Neural cell (in vitro differentiated cells): ENCODE data around the gene CD8B2. TPM values are rescaled to one million over a fixed set of nuclear protein-coding genes. Genes with fewer than 3 reads are reported as not detected.
"Not testable (repeated sequence)": the region's sequence is repeated elsewhere in the genome, so short reads cannot be mapped to it uniquely, and the experiment has no call there.

Experiments
- H2AFZ ChIP-seq: fragments of 200-600, 300-800 bp; sonication (generic), shearing (Covaris generic); 2 replicates; pipeline ENCODE4 v1.6.0; 2014; ENCODE audit warnings: low read depth, mild to moderate bottlenecking, antibody characterized with exemption, low read length, moderate library complexity
- H3F3A ChIP-seq: fragments of 200-600 bp; shearing (Covaris generic); 2 replicates; pipeline ENCODE4 v1.6.1; 2016; ENCODE audit warnings: mild to moderate bottlenecking, moderate library complexity, mixed read lengths, antibody characterized with exemption, low read length; ENCODE audit not compliant: insufficient read depth, poor library complexity, severe bottlenecking
- H3K27ac ChIP-seq: fragments of 200-600, 300-800 bp; sonication (generic), shearing (Covaris generic); 2 replicates; pipeline ENCODE4 v1.5.1; 2014; ENCODE audit warnings: mild to moderate bottlenecking, low read length, moderate library complexity
- H3K27me3 ChIP-seq: fragments of 300-800, 200-600 bp; sonication (generic), shearing (Covaris generic); 2 replicates; pipeline ENCODE4 v1.6.0; 2014; ENCODE audit warnings: mild to moderate bottlenecking, low read depth, low read length, moderate library complexity; ENCODE audit not compliant: insufficient read depth
- H3K36me3 ChIP-seq: fragments of 300-800, 200-600 bp; sonication (generic), shearing (Covaris generic); 2 replicates; pipeline ENCODE4 v1.5.1; 2014; ENCODE audit warnings: mild to moderate bottlenecking, antibody characterized with exemption, low read length, moderate library complexity; ENCODE audit not compliant: insufficient read depth
- H3K4me2 ChIP-seq: fragments of 300-800, 200-600 bp; sonication (generic), shearing (Covaris generic); 2 replicates; pipeline ENCODE4 v1.6.0; 2014; ENCODE audit warnings: mild to moderate bottlenecking, low read length
- H3K4me3 ChIP-seq: fragments of 300-800, 200-600 bp; sonication (generic), shearing (Covaris generic); 2 replicates; pipeline ENCODE4 v1.5.1; 2014; ENCODE audit warnings: mild to moderate bottlenecking, low read length, moderate library complexity
- H3K79me2 ChIP-seq: fragments of 200-600 bp; shearing (Covaris generic); replicated peaks from 2 replicates; pipeline ENCODE4 v1.6.0; 2014; ENCODE audit warnings: mild to moderate bottlenecking, low read length, moderate library complexity; ENCODE audit not compliant: insufficient read depth
- H3K9ac ChIP-seq: fragments of 300-800, 200-600 bp; sonication (generic), shearing (Covaris generic); 2 replicates; pipeline ENCODE4 v1.6.1; 2016; ENCODE audit warnings: mild to moderate bottlenecking, low read length, mixed read lengths
- H3K9me2 ChIP-seq: fragments of 200-600 bp; shearing (Covaris generic); 2 replicates; pipeline ENCODE4 v1.6.1; 2016; ENCODE audit warnings: mild to moderate bottlenecking, low read length, mixed read lengths; ENCODE audit not compliant: insufficient read depth
- H3K9me3 ChIP-seq: fragments of 200-600, 300-800 bp; sonication (generic), shearing (Covaris generic); 2 replicates; pipeline ENCODE4 v1.6.1; 2016; ENCODE audit warnings: mild to moderate bottlenecking, mixed run types, low read length, moderate library complexity, mixed read lengths
- H4K20me1 ChIP-seq: fragments of 200-600 bp; shearing (Covaris generic); 2 replicates; pipeline ENCODE4 v1.6.1; 2016; ENCODE audit warnings: mild to moderate bottlenecking, mixed run types; ENCODE audit not compliant: insufficient read depth
- polyA plus RNA-seq: library from polyadenylated mRNA; depleted of rRNA; stranded (reverse); fragments of >200 nt; gene quantifications from 2 replicates; pipeline ENCODE4 v1.2.3, GENCODE V29; 2014

The CD8B2 gene
- polyA plus RNA-seq, 1 donor from 2014 or later, result not detected

DNA sequence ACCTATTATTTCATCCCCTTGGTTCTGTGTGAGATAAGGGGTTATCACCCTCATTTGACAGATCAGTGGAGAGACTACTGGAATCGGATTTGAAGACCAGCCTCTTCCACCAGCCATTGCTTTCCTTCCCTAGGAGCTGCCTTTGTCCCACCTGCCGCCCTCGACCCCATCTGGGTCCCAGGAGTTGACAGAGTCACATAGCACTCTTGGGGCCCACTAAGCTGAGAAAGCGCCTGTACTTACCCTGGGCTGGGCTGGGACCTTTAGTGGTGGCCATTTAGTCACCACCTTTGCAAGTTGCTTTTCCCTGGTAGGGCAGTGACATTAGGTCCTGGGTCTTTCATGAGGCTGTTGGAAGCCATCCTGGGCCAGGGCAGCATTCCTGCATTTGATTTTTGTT is 17.6 kb downstream of the CD8B2 start:
- H3K9me3 ChIP-seq, H4K20me1 ChIP-seq, H3K4me2 ChIP-seq, H3K9me2 ChIP-seq, H3K4me3 ChIP-seq, H3K9ac ChIP-seq, H3K27ac ChIP-seq, H2AFZ ChIP-seq, H3K36me3 ChIP-seq, H3K79me2 ChIP-seq, H3F3A ChIP-seq, H3K27me3 ChIP-seq: not testable (repeated sequence)

DNA sequence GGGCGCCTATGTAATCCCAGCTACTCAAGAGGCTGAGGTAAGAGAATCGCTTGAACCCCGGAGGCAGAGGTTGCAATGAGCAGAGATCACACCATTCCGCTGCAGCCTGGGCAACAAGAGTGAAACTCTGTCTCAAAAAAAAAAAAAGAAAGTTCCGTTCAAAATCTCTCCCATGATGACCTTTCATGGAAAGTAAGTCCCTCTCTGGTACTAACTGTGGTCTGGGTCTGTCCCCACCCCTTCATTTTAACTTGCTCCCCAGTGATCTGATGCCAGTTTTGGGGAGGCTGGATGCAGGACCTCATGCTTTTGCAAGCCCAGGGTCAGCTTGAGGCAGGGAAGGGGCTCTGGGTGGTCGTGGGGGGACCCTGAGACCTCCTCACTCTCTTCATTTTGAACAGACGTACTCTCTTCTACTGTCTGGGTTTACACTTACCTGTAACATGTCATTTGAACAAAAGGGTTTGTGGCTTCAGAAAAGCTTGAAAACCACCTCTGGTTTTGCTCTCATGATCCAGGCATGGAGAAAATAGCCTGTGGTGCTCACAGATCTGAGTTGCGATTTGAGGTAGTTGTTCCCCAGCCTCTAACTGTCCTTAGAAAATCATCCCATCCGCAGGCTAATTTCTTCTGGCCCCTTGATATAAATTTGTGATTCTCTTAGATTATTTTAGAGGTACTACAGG is 19.0 kb downstream of the CD8B2 start:
- not testable (repeated sequence) for H3K9ac ChIP-seq, H3K9me3 ChIP-seq, H3K27ac ChIP-seq, H3K36me3 ChIP-seq, H3K9me2 ChIP-seq, H4K20me1 ChIP-seq, H3K4me2 ChIP-seq, H2AFZ ChIP-seq, H3K27me3 ChIP-seq, H3K79me2 ChIP-seq, H3F3A ChIP-seq, H3K4me3 ChIP-seq

DNA sequence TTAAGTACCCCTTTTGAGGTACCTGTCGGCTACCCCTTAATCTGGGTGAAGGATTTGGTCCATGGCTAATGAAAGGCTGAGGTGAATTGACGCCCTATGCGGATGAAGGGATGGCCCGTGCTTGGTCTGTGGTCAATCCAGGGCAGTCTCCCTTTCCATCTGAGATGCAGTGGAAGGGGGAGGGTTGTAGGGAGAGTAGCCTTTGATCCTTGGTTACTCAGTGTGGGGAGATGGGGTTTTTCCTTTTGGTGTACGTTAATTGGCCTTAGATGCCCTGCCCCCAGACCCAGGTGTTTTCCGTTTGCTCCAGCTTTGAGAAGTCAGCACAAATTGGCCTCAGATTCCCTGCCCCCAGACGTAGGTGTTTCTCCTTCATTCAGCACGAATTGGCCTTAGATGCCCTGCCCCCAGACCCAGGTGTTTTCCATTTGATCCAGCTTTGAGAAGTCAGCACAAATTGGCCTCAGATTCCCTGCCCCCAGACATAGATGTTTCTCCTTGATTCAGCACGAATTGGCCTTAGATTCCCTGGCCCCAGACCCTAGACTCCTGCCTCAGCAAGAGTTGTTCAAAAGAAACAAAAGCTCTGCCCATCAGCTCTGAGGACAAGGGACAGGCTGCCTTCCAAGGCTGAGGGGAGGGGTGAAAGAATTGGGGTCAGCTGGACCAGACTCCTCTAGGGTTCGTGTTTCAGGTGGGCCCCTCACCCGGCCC is 21.7 kb downstream of the CD8B2 start:
- H3F3A ChIP-seq, H4K20me1 ChIP-seq, H3K4me3 ChIP-seq, H3K79me2 ChIP-seq, H3K4me2 ChIP-seq, H3K9me3 ChIP-seq, H3K27ac ChIP-seq, H3K27me3 ChIP-seq, H3K9me2 ChIP-seq, H2AFZ ChIP-seq, H3K36me3 ChIP-seq, H3K9ac ChIP-seq: not testable (repeated sequence)

DNA sequence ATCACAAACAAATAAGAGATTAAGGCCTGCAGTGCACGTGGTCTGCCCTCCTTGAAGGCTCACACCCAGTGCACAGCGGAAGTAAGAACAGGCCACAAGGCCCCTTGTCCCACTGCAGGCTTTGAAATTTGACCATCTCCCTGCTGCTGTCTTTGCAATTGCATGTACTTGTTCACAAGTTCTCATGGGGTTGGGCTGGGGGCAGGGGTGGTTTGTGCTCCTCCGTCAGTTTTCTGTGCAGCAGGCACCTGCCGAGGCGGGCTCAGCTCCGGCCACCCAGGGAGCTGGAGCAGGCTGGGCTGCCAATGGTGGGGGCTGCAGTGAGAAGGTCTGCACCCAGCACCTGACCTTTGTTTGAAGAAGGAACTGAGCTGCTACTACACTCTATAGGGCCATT is 22.2 kb downstream of the CD8B2 start:
- not testable (repeated sequence) for H3K4me2 ChIP-seq, H4K20me1 ChIP-seq, H3K9me3 ChIP-seq, H2AFZ ChIP-seq, H3K9me2 ChIP-seq, H3K27me3 ChIP-seq, H3K27ac ChIP-seq, H3K36me3 ChIP-seq, H3K9ac ChIP-seq, H3F3A ChIP-seq, H3K4me3 ChIP-seq, H3K79me2 ChIP-seq

DNA sequence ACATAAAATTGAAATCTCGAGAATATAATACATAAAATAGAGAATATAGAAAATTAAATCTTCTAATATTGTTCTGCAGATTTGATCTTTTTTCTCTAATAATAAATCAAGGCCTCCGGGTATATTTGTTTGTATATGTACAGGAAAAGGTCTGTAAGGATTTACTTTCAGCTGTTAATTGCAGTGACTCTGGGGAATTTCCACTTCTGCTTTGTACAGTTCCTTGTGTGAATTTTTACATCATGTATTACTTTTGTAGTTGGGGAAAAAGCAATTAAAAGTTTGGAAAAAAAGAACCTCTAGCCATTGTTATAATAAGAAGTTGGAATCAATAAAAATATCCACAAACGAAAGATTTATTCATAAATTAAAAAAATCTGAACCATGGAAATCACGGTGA is 23.6 kb downstream of the CD8B2 start:
- H4K20me1 ChIP-seq, H3K9ac ChIP-seq, H3K27ac ChIP-seq, H3K4me3 ChIP-seq, H2AFZ ChIP-seq, H3K9me3 ChIP-seq, H3K9me2 ChIP-seq, H3K36me3 ChIP-seq, H3K4me2 ChIP-seq, H3K27me3 ChIP-seq, H3F3A ChIP-seq, H3K79me2 ChIP-seq: not testable (repeated sequence)

DNA sequence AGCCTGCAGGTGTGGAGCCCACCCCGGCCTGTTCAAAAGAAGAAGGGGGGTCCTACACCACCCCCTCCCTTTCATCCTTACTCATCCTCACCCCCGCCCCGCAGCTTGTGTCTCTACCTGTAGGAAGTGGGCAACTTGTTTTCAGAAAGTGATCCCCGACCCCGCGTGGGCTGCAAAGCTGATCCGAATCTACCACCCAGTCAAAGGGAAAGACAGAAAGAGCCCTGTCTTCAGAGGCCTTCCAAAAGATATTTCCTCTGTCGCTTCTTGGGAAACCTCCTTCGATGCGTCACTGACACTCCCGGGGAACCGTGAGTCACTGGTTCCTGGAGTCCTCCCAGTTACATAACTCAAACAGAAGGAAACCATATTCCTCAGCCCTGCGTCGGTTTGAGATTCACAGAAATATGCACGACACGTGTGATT is 24.3 kb downstream of the CD8B2 start:
- H3F3A ChIP-seq, H3K79me2 ChIP-seq, H4K20me1 ChIP-seq, H3K9ac ChIP-seq, H3K36me3 ChIP-seq, H3K9me3 ChIP-seq, H3K4me3 ChIP-seq, H3K9me2 ChIP-seq, H3K27me3 ChIP-seq, H3K27ac ChIP-seq, H3K4me2 ChIP-seq, H2AFZ ChIP-seq: not testable (repeated sequence)

DNA sequence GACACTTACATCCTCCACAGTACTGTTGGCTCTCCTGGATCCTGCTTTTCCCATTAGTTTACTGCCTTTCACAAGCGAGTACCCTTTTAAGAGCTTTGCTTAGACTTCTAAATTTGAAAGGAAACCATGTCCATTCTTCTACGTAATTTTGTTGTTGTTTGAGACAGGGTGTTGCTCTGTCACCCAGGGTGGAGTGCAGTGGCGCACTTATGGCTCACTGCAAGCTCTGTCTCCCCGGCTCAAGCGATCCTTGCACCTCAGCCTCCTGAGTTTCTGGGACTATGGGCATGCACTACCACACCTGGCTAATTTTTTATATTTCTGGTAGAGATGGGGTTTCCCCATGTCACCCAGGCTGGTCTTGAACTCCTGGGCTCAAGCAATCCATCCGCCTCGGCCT is 24.8 kb downstream of the CD8B2 start:
- H2AFZ ChIP-seq, H3K9ac ChIP-seq, H4K20me1 ChIP-seq, H3K4me3 ChIP-seq, H3K4me2 ChIP-seq, H3K9me2 ChIP-seq, H3K79me2 ChIP-seq, H3K9me3 ChIP-seq, H3K36me3 ChIP-seq, H3K27ac ChIP-seq, H3K27me3 ChIP-seq, H3F3A ChIP-seq: not testable (repeated sequence)

DNA sequence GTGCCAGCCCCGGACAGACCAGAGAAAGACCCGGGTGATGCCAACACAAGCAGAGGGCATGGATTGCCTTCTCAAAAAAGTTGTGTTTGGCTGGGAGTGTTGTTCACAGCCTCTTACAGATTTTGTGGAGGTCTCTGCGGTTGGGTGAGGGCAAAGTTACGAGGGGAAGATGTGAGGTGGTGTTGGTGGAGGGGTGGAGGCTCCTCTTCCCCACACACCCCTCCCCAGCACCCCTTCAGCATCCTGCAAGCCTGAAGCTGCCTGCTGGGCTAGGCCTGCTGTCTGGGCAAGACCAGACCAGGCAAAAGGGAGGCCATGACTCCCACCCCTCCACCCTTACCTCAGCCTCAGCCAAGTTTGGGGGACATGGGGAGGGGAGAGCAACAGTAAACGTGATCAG is 26.2 kb downstream of the CD8B2 start:
- H3K36me3 ChIP-seq, H3K27me3 ChIP-seq, H3K4me3 ChIP-seq, H2AFZ ChIP-seq, H3K4me2 ChIP-seq, H3K27ac ChIP-seq, H3K9me3 ChIP-seq, H4K20me1 ChIP-seq, H3F3A ChIP-seq, H3K9ac ChIP-seq, H3K9me2 ChIP-seq, H3K79me2 ChIP-seq: not testable (repeated sequence)
